ENCODE data around the gene EZH2. TPM values are rescaled to one million over a fixed set of nuclear protein-coding genes. Genes with fewer than 3 reads are reported as not detected.

EZH2 gene
- total RNA-seq, 1 donor from 2014 or later: 16.2 TPM

DNA sequence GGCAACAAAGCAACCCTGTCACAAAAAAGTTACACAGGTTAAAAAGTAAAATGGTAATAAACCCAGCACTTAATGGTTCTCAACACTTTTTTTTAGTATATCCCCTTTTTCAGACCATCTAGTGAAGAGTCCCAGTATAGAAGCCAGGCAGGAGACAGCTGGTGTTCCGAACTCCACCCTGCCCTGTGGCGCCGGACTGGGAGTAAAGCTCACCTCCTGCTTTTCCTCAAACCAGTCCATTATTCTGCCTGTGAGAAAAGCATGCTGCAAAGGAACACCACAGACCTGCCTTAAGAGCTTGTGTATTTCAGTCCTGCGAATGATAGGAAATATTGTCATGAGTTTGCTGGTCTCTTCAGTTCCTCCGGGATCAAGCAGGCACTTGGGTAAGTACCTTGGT lies 81.0 kb downstream of the EZH2 start:
- H3K36me3 ChIP-seq (ENCODE audit: control insufficient read depth in 3 of 3, insufficient read depth in 3 of 3, low read length in 3 of 3): peaks cover 28 to 50% (median 49%) of the 10 kb centered on the region in 3 donors
- peaks cover 5 to 10% (median 9%) of the 10 kb centered on the region in 3 donors for H3K4me1 ChIP-seq (ENCODE audit: control insufficient read depth in 3 of 3, insufficient read depth in 3 of 3, low read length in 3 of 3)
- no peaks in the 10 kb centered on the region for H3K9me3 ChIP-seq (ENCODE audit: control insufficient read depth in 3 of 3, low read length in 3 of 3)
- H3K27ac ChIP-seq (ENCODE audit: low read depth, low read length): no peak overlapping the region
- no peaks in the 10 kb centered on the region for H3K27me3 ChIP-seq (ENCODE audit: control insufficient read depth in 3 of 3, insufficient read depth in 3 of 3, low read length in 3 of 3)
- H3K4me3 ChIP-seq (ENCODE audit: low read length in 3 of 3): no peak overlapping the region
- H3K9ac ChIP-seq (ENCODE audit: low read depth in 1 of 3, low read length in 3 of 3): no peak overlapping the region

- Histone ChIP-seq H3K4me3 (ENCODE audit: low read length in 3 of 3) (no peak overlapping the region), H3K9me3 (ENCODE audit: control insufficient read depth in 3 of 3, low read length in 3 of 3) (no peaks in the 10 kb centered on the region), H3K4me1 (ENCODE audit: control insufficient read depth in 3 of 3, insufficient read depth in 3 of 3, low read length in 3 of 3) (peaks cover 5 to 10% (median 9%) of the 10 kb centered on the region in 3 donors), H3K36me3 (ENCODE audit: control insufficient read depth in 3 of 3, insufficient read depth in 3 of 3, low read length in 3 of 3) (peaks cover 31 to 50% (median 48%) of the 10 kb centered on the region in 3 donors), H3K27me3 (ENCODE audit: control insufficient read depth in 3 of 3, insufficient read depth in 3 of 3, low read length in 3 of 3) (no peaks in the 10 kb centered on the region), H3K9ac (ENCODE audit: low read depth in 1 of 3, low read length in 3 of 3) (no peak overlapping the region), H3K27ac (ENCODE audit: low read depth, low read length) (no peak overlapping the region)
Observed at GRCh38 chr7:148802101-148802493, 82.0 kb downstream of the EZH2 start.

DNA sequence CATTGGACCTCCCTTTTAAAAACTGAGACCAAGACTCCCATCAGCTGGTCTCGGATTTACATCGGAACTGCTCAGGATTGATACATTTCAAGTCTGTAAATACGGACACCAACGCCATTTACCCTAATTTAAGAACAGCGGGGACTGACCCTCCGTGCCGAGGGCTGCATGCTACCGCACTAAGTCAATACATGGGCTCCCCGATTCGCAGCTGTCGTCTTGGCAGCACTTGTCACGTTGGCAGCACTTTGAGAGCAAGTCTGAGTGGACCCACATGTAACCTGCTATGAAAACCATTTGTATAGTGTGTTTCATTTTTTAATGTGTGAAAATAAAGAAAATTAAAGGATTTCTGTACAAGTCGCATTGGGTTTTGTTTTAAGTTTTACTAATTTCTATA lies 83.4 kb downstream of the EZH2 start:
- peak overlapping the region; percentile 39 for H3K27ac ChIP-seq (ENCODE audit: low read depth, low read length)
- H3K27me3 ChIP-seq (ENCODE audit: control insufficient read depth in 3 of 3, insufficient read depth in 3 of 3, low read length in 3 of 3): no peaks in the 10 kb centered on the region
- H3K9ac ChIP-seq (ENCODE audit: low read depth in 1 of 3, low read length in 3 of 3): peak overlapping the region in 2 of 3 donors; percentile 35 to 47
- no peak overlapping the region for H3K4me3 ChIP-seq (ENCODE audit: low read length in 3 of 3)
- peaks cover 36 to 50% (median 49%) of the 10 kb centered on the region in 3 donors for H3K36me3 ChIP-seq (ENCODE audit: control insufficient read depth in 3 of 3, insufficient read depth in 3 of 3, low read length in 3 of 3)
- H3K4me1 ChIP-seq (ENCODE audit: control insufficient read depth in 3 of 3, insufficient read depth in 3 of 3, low read length in 3 of 3): peaks cover 5 to 10% (median 9%) of the 10 kb centered on the region in 3 donors
- no peaks in the 10 kb centered on the region for H3K9me3 ChIP-seq (ENCODE audit: control insufficient read depth in 3 of 3, low read length in 3 of 3)

DNA sequence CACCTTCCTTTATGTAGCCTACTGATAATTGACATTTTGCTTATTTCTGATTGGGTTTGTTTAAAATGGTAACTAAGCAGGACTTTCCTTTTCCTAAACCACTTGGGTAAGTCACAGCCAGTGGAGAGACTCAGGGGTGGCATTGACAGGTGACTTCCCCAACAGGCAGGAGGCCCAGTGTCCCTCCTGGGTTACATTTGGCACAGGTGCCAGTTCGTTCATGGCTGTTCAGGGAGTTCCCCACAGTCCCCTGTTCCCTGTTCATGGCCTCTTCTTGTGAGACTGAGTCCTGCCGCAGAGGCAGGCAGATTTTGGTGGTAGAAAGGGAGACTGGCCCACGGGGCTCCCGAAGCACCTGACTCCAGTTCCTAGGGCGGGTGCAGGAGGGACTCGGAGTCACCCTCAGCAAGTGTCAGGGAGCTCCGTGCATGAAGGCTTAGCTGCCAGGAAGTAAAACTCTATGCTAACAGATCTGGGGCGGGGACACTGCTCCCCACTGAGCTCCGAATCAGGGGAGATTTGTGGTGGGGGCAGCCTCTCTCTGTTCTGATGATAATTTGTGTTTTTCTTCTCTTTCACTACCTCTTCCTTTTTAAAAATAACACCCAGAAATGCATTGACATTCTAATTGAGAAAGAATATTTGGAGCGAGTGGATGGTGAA lies 84.1 kb downstream of the EZH2 start:
- peak overlapping the region; percentile 39 for H3K27ac ChIP-seq (ENCODE audit: low read depth, low read length)
- H3K4me3 ChIP-seq (ENCODE audit: low read length in 3 of 3): no peak overlapping the region
- peaks cover 38 to 53% (median 50%) of the 10 kb centered on the region in 3 donors for H3K36me3 ChIP-seq (ENCODE audit: control insufficient read depth in 3 of 3, insufficient read depth in 3 of 3, low read length in 3 of 3)

DNA sequence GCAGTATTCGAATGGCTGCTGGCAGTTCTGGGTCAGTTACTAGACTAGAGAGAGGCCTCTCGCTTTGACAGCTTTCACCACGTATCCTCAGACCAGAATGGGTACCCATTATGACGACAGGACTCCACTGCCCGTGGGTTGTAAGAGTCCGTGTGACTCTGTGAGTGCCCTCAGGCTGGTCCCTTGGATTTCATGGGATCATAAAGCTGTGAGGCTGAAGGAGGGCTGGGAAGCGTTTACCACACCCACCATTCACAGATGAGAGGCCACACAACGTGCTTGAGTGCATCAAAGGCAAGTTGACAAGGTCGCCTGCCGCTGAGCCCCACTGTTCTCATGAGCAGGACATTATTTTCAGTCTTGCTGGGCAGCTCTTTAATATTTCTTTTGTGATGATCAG lies 87.2 kb downstream of the EZH2 start:
- H3K27ac ChIP-seq (ENCODE audit: low read depth, low read length): no peak overlapping the region

More for the DNA sequence above, 84.1 kb downstream of the EZH2 start:
- H3K9ac ChIP-seq (ENCODE audit: low read depth in 1 of 3, low read length in 3 of 3): peak overlapping the region in 1 of 3 donors; percentile 47
- no peaks in the 10 kb centered on the region for H3K9me3 ChIP-seq (ENCODE audit: control insufficient read depth in 3 of 3, low read length in 3 of 3)
- peaks cover 5 to 10% (median 9%) of the 10 kb centered on the region in 3 donors for H3K4me1 ChIP-seq (ENCODE audit: control insufficient read depth in 3 of 3, insufficient read depth in 3 of 3, low read length in 3 of 3)
- no peaks in the 10 kb centered on the region for H3K27me3 ChIP-seq (ENCODE audit: control insufficient read depth in 3 of 3, insufficient read depth in 3 of 3, low read length in 3 of 3)

GRCh38 chr7:148794476-148794875 lies 89.6 kb downstream of the EZH2 start:
- Histone ChIP-seq H3K4me3 (ENCODE audit: low read length in 3 of 3) (no peak overlapping the region), H3K4me1 (ENCODE audit: control insufficient read depth in 3 of 3, insufficient read depth in 3 of 3, low read length in 3 of 3) (no peaks in the 10 kb centered on the region), H3K9ac (ENCODE audit: low read depth in 1 of 3, low read length in 3 of 3) (no peak overlapping the region), H3K27me3 (ENCODE audit: control insufficient read depth in 3 of 3, insufficient read depth in 3 of 3, low read length in 3 of 3) (no peaks in the 10 kb centered on the region), H3K27ac (ENCODE audit: low read depth, low read length) (no peak overlapping the region), H3K36me3 (ENCODE audit: control insufficient read depth in 3 of 3, insufficient read depth in 3 of 3, low read length in 3 of 3) (peaks cover 52 to 73% (median 69%) of the 10 kb centered on the region in 3 donors), H3K9me3 (ENCODE audit: control insufficient read depth in 3 of 3, low read length in 3 of 3) (no peaks in the 10 kb centered on the region)

More for the DNA sequence above, 87.2 kb downstream of the EZH2 start:
- no peaks in the 10 kb centered on the region for H3K9me3 ChIP-seq (ENCODE audit: control insufficient read depth in 3 of 3, low read length in 3 of 3)
- no peak overlapping the region for H3K4me3 ChIP-seq (ENCODE audit: low read length in 3 of 3)
- peaks cover 5 to 10% (median 9%) of the 10 kb centered on the region in 3 donors for H3K4me1 ChIP-seq (ENCODE audit: control insufficient read depth in 3 of 3, insufficient read depth in 3 of 3, low read length in 3 of 3)
- H3K36me3 ChIP-seq (ENCODE audit: control insufficient read depth in 3 of 3, insufficient read depth in 3 of 3, low read length in 3 of 3): peaks cover 45 to 67% (median 66%) of the 10 kb centered on the region in 3 donors
- H3K27me3 ChIP-seq (ENCODE audit: control insufficient read depth in 3 of 3, insufficient read depth in 3 of 3, low read length in 3 of 3): no peaks in the 10 kb centered on the region
- no peak overlapping the region for H3K9ac ChIP-seq (ENCODE audit: low read depth in 1 of 3, low read length in 3 of 3)

- H3K4me3 ChIP-seq (ENCODE audit: low read length in 3 of 3): no peak overlapping the region
- H3K27ac ChIP-seq (ENCODE audit: low read depth, low read length): no peak overlapping the region
Observed at GRCh38 chr7:148793590-148793989, 90.5 kb downstream of the EZH2 start.

GRCh38 chr7:148791546-148791945 lies 92.5 kb downstream of the EZH2 start:
- peaks cover 57 to 74% (median 73%) of the 10 kb centered on the region in 3 donors for H3K36me3 ChIP-seq (ENCODE audit: control insufficient read depth in 3 of 3, insufficient read depth in 3 of 3, low read length in 3 of 3)
- no peak overlapping the region for H3K4me3 ChIP-seq (ENCODE audit: low read length in 3 of 3)
- H3K27ac ChIP-seq (ENCODE audit: low read depth, low read length): no peak overlapping the region
- H3K9me3 ChIP-seq (ENCODE audit: control insufficient read depth in 3 of 3, low read length in 3 of 3): no peaks in the 10 kb centered on the region
- H3K27me3 ChIP-seq (ENCODE audit: control insufficient read depth in 3 of 3, insufficient read depth in 3 of 3, low read length in 3 of 3): no peaks in the 10 kb centered on the region
- H3K9ac ChIP-seq (ENCODE audit: low read depth in 1 of 3, low read length in 3 of 3): no peak overlapping the region
- no peaks in the 10 kb centered on the region for H3K4me1 ChIP-seq (ENCODE audit: control insufficient read depth in 3 of 3, insufficient read depth in 3 of 3, low read length in 3 of 3)

More at GRCh38 chr7:148793590-148793989, 90.5 kb downstream of the EZH2 start:
- Histone ChIP-seq H3K9me3 (ENCODE audit: control insufficient read depth in 3 of 3, low read length in 3 of 3) (no peaks in the 10 kb centered on the region), H3K4me1 (ENCODE audit: control insufficient read depth in 3 of 3, insufficient read depth in 3 of 3, low read length in 3 of 3) (no peaks in the 10 kb centered on the region), H3K9ac (ENCODE audit: low read depth in 1 of 3, low read length in 3 of 3) (no peak overlapping the region), H3K27me3 (ENCODE audit: control insufficient read depth in 3 of 3, insufficient read depth in 3 of 3, low read length in 3 of 3) (no peaks in the 10 kb centered on the region), H3K36me3 (ENCODE audit: control insufficient read depth in 3 of 3, insufficient read depth in 3 of 3, low read length in 3 of 3) (peaks cover 51 to 73% (median 69%) of the 10 kb centered on the region in 3 donors)

DNA sequence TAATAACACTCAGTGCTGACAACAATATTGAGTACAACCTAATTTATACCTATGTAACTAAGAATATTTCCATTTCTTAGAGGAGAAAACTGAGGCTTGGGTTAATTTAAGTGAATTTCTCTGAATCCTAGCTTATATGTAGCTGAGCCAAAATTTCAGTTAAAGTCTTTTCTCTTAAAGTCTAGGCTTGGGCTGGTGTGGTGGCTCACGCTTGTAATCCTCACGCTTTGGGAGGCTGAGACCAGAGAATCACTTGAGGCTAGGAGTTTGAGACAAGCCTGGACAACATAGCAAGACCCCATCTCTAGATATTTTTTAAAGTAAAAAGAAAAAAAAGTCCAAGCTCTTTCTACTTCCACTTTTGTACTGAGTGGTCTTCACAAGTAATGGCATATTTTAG lies 93.2 kb downstream of the EZH2 start:
- H3K9ac ChIP-seq (ENCODE audit: low read depth in 1 of 3, low read length in 3 of 3): no peak overlapping the region
- peaks cover 58 to 79% (median 73%) of the 10 kb centered on the region in 3 donors for H3K36me3 ChIP-seq (ENCODE audit: control insufficient read depth in 3 of 3, insufficient read depth in 3 of 3, low read length in 3 of 3)
- no peaks in the 10 kb centered on the region for H3K9me3 ChIP-seq (ENCODE audit: control insufficient read depth in 3 of 3, low read length in 3 of 3)
- no peak overlapping the region for H3K4me3 ChIP-seq (ENCODE audit: low read length in 3 of 3)
- no peaks in the 10 kb centered on the region for H3K27me3 ChIP-seq (ENCODE audit: control insufficient read depth in 3 of 3, insufficient read depth in 3 of 3, low read length in 3 of 3)
- no peaks in the 10 kb centered on the region for H3K4me1 ChIP-seq (ENCODE audit: control insufficient read depth in 3 of 3, insufficient read depth in 3 of 3, low read length in 3 of 3)
- no peak overlapping the region for H3K27ac ChIP-seq (ENCODE audit: low read depth, low read length)

DNA sequence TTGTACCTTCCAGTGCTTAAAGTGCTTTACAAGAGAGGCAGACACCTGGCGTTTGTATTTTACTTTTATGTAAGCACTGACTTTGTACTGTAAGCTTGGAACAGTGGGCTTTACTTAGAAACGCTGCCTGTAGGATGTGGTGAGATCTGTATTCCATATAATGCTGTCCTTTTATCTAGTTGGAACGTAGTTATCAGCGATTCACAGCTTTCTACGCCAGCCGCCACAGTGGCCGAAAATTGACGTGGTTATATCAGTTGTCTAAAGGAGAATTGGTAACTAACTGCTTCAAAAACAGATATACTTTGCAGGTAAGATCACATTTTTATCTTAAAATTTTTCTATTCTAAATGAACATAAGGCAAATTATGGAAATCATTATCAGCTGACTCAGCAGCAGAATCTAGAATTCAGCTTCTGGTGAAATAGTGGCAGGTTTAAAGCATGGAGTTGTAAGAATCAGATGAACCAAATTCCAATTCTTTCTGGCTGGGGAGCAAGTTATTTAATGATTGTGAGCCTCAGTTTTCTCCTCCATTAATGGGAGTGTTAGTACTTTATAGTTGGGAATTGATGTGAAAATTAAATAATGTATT lies 93.9 kb downstream of the EZH2 start:
- H3K9ac ChIP-seq (ENCODE audit: low read depth in 1 of 3, low read length in 3 of 3): no peak overlapping the region
- no peaks in the 10 kb centered on the region for H3K4me1 ChIP-seq (ENCODE audit: control insufficient read depth in 3 of 3, insufficient read depth in 3 of 3, low read length in 3 of 3)
- H3K27me3 ChIP-seq (ENCODE audit: control insufficient read depth in 3 of 3, insufficient read depth in 3 of 3, low read length in 3 of 3): no peaks in the 10 kb centered on the region
- H3K27ac ChIP-seq (ENCODE audit: low read depth, low read length): no peak overlapping the region
- peaks cover 58 to 83% (median 75%) of the 10 kb centered on the region in 3 donors for H3K36me3 ChIP-seq (ENCODE audit: control insufficient read depth in 3 of 3, insufficient read depth in 3 of 3, low read length in 3 of 3)
- H3K9me3 ChIP-seq (ENCODE audit: control insufficient read depth in 3 of 3, low read length in 3 of 3): no peaks in the 10 kb centered on the region
- no peak overlapping the region for H3K4me3 ChIP-seq (ENCODE audit: low read length in 3 of 3)
